PC-3 (cell line): ENCODE measurements around the gene IGF2BP2. TPM values are rescaled to one million over a fixed set of nuclear protein-coding genes. Genes with fewer than 3 reads are reported as not detected.
"Not testable (repeated sequence)": the region's sequence is repeated elsewhere in the genome, so short reads cannot be mapped to it uniquely, and the experiment has no call there.

Experiments
- ATAC-seq: fragments of 200-7000 bp; cut with Tn5 transposase; 2 replicates; pipeline ENCODE4 v1.9.1; 2020; ENCODE audit warnings: mild to moderate bottlenecking, moderate library complexity
- BruUV-seq: library from RNA; stranded (reverse); fragments of 400-500 nt; replicated peaks from 2 replicates; lab custom pipeline; 2021; lab: Mats Ljungman, UMichigan
- CTCF ChIA-PET: fragments of 300-600 bp; sonication (Branson Sonifier 250); formaldehyde crosslinking; loops from one replicate; lab custom pipeline; 2022; ENCODE audit warnings: antibody characterized with exemption; lab: Charles Lee
- POLR2A ChIA-PET: fragments of 300-600 bp; sonication (Branson Sonifier 250); formaldehyde crosslinking; loops from one replicate; lab custom pipeline; 2022; ENCODE audit warnings: antibody characterized with exemption; ENCODE audit not compliant: unreplicated experiment; lab: Charles Lee
- DNase-seq: peaks from one replicate; pipeline ENCODE4 v3.0.0-alpha.2; 2015
- H2AFZ ChIP-seq: fragments of 300-600 bp; sonication (generic); 2 replicates; pipeline ENCODE4 v1.6.0; 2016; ENCODE audit warnings: antibody characterized with exemption, low read length
- H3F3A ChIP-seq: fragments of 300-600 bp; sonication (generic); one replicate; pipeline ENCODE4 v1.6.0; 2017; ENCODE audit warnings: antibody characterized with exemption, low read length, control low read depth, mild to moderate bottlenecking; ENCODE audit not compliant: unreplicated experiment
- H3K27ac ChIP-seq: fragments of 300-600 bp; sonication (generic); 2 replicates; pipeline ENCODE4 v1.5.1; 2016; ENCODE audit warnings: mild to moderate bottlenecking, low read length
- H3K27me3 ChIP-seq: fragments of 300-600 bp; sonication (generic); 2 replicates; pipeline ENCODE4 v1.6.1; 2016; ENCODE audit warnings: low read length, mixed read lengths
- H3K36me3 ChIP-seq: fragments of 300-600 bp; sonication (generic); 2 replicates; pipeline ENCODE4 v1.6.1; 2016; ENCODE audit warnings: low read depth, mixed run types, low read length, mixed read lengths
- H3K4me1 ChIP-seq: fragments of 300-600 bp; sonication (generic); 2 replicates; pipeline ENCODE4 v1.5.1; 2016; ENCODE audit warnings: low read length; ENCODE audit not compliant: insufficient read depth
- H3K4me2 ChIP-seq: fragments of 300-600 bp; sonication (generic); 2 replicates; pipeline ENCODE4 v1.6.0; 2016; ENCODE audit warnings: low read length
- H3K4me3 ChIP-seq: fragments of 300-600 bp; sonication (generic); 2 replicates; pipeline ENCODE4 v1.5.1; 2016; ENCODE audit warnings: mild to moderate bottlenecking, low read length, mixed read lengths
- H3K79me2 ChIP-seq: fragments of 300-600 bp; sonication (generic); 2 replicates; pipeline ENCODE4 v1.6.1; 2017; ENCODE audit warnings: low read length, mixed read lengths
- H3K9ac ChIP-seq: fragments of 300-600 bp; sonication (generic); 2 replicates; pipeline ENCODE4 v1.6.0; 2016; ENCODE audit warnings: mild to moderate bottlenecking, low read length
- H3K9me2 ChIP-seq: fragments of 300-600 bp; sonication (generic); replicated peaks from 2 replicates; pipeline ENCODE4 v1.6.1; 2016; ENCODE audit warnings: mixed run types, low read length, mixed read lengths
- H3K9me3 ChIP-seq: fragments of 300-600 bp; sonication (generic); 2 replicates; pipeline ENCODE4 v1.6.1; 2016; ENCODE audit warnings: low read length, mixed read lengths
- H4K20me1 ChIP-seq: fragments of 300-600 bp; sonication (generic); 2 replicates; pipeline ENCODE4 v1.6.1; 2016; ENCODE audit warnings: low read length, mixed read lengths
- EZH2 ChIP-seq: fragments of 300-600 bp; sonication (generic); IDR thresholded peaks from one replicate; pipeline ENCODE4 v1.6.1; 2017; ENCODE audit warnings: antibody characterized with exemption, mild to moderate bottlenecking, low read length; ENCODE audit not compliant: unreplicated experiment
- EZH2phosphoT487 ChIP-seq: fragments of 300-600 bp; sonication (generic); IDR thresholded peaks from 2 replicates; pipeline ENCODE4 v1.6.1; 2018; ENCODE audit warnings: mild to moderate bottlenecking, antibody characterized with exemption, low read length, borderline replicate concordance
- intact Hi-C: fragments of 100-400 bp; cut with micrococcal nuclease; formaldehyde crosslinking; loops from 2 replicates; pipeline ENCODE4 v1.9.0; 2023
- total RNA-seq: library from RNA; depleted of rRNA; stranded (reverse); fragments of >200 nt; gene quantifications from 2 replicates; pipeline ENCODE4 v1.2.3, GENCODE V29; 2014
- TF ChIP-seq, protein P1 (sequence below): fragments of 300-600 bp; sonication (generic); conservative IDR thresholded peaks from 2 replicates; pipeline ENCODE4 v1.5.1; 2017; ENCODE audit warnings: antibody characterized with exemption, low read depth, mild to moderate bottlenecking, low read length

Gene IGF2BP2
- total RNA-seq, 1 experiment from 2014 or later = 81.2 TPM

- DNase-seq (peak; percentile 89), ATAC-seq (peak; percentile 25; the same call in 1 of the 2 replicates)
- intact Hi-C loops = loop anchor here (1.0 to 2.0 kb wide), 3 partner anchors 34 to 91 kb away; no protein-coding TSS in a partner anchor
- H3K36me3 ChIP-seq, H3K9me3 ChIP-seq, H3K4me3 ChIP-seq, H3K27me3 ChIP-seq, BruUV-seq, H3F3A ChIP-seq, H3K9ac ChIP-seq, H3K4me2 ChIP-seq, H2AFZ ChIP-seq, H3K27ac ChIP-seq, H3K9me2 ChIP-seq: not testable (repeated sequence)
- CTCF ChIA-PET = interaction anchor here (0.5 to 1.9 kb wide), 14 partner anchors 10 to 110 kb away, joined by 3 to 15 read pairs (median 4); no protein-coding TSS in a partner anchor
- H4K20me1 ChIP-seq = peaks cover 22% of the 10 kb centered on the region
- TF ChIP-seq, protein P1, sequence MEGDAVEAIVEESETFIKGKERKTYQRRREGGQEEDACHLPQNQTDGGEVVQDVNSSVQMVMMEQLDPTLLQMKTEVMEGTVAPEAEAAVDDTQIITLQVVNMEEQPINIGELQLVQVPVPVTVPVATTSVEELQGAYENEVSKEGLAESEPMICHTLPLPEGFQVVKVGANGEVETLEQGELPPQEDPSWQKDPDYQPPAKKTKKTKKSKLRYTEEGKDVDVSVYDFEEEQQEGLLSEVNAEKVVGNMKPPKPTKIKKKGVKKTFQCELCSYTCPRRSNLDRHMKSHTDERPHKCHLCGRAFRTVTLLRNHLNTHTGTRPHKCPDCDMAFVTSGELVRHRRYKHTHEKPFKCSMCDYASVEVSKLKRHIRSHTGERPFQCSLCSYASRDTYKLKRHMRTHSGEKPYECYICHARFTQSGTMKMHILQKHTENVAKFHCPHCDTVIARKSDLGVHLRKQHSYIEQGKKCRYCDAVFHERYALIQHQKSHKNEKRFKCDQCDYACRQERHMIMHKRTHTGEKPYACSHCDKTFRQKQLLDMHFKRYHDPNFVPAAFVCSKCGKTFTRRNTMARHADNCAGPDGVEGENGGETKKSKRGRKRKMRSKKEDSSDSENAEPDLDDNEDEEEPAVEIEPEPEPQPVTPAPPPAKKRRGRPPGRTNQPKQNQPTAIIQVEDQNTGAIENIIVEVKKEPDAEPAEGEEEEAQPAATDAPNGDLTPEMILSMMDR = peak; percentile 70
- H3K79me2 ChIP-seq = peaks cover 97% of the 10 kb centered on the region
- POLR2A ChIA-PET = interaction anchor here (0.6 to 1.7 kb wide), 2 partner anchors 39 to 56 kb away, joined by 5 to 8 read pairs; partner anchors contain the start of gene IGF2BP2
- H3K4me1 ChIP-seq = peaks cover 35% of the 10 kb centered on the region
These were observed 56.3 kb downstream of the IGF2BP2 start for GRCh38 chr3:185768578-185768982.

GRCh38 chr3:185767002-185767688 is 57.7 kb downstream of the IGF2BP2 start:
- ChIA-PET POLR2A (no interaction called here), CTCF (interaction anchor here (1.0 to 1.5 kb wide), 3 partner anchors 33 to 107 kb away, joined by 3 to 10 read pairs (median 5); no protein-coding TSS in a partner anchor)
- Histone ChIP-seq H3K79me2 (peaks cover 96% of the 10 kb centered on the region), H3K4me2 (peak overlapping the region; percentile 19), H3K9me2 (no peaks in the 10 kb centered on the region), H2AFZ (no peak overlapping the region), H4K20me1 (peaks cover 26% of the 10 kb centered on the region), H3F3A (no peaks in the 10 kb centered on the region), H3K9ac (no peak overlapping the region), H3K4me3 (no peak overlapping the region), H3K27ac (no peak overlapping the region), H3K4me1 (peaks cover 32% of the 10 kb centered on the region), H3K36me3 (no peaks in the 10 kb centered on the region; the same call in 1 of the 2 replicates), H3K9me3 (no peaks in the 10 kb centered on the region), H3K27me3 (no peaks in the 10 kb centered on the region)
- TF ChIP-seq EZH2phosphoT487 (no peak), EZH2 (no peak)
- TF ChIP-seq, protein P1 = no peak
- DNase-seq (peak; percentile 57), ATAC-seq (peak; percentile 37)
- intact Hi-C loops = loop anchor here (2.0 kb wide), 1 partner anchor 106 kb away; no protein-coding TSS in a partner anchor
- no TSS peak for BruUV-seq
